HepG2 (cell line): ENCODE measurements around the gene LIME1. TPM values are rescaled to one million over a fixed set of nuclear protein-coding genes. Genes with fewer than 3 reads are reported as not detected.

Source experiments
- ATF5 ChIP-seq: sonication (generic); formaldehyde crosslinking; IDR thresholded peaks from 2 replicates; pipeline ENCODE4 v1.4.0; 2020; ENCODE audit warnings: mild to moderate bottlenecking, low read depth, missing genetic modification reagents
- E2F5 ChIP-seq: sonication (generic); formaldehyde crosslinking; conservative IDR thresholded peaks from 2 replicates; pipeline ENCODE4 v1.4.0; 2020; ENCODE audit warnings: missing genetic modification reagents
- GABPB1 ChIP-seq: IDR thresholded peaks from 2 replicates; pipeline ENCODE4 v1.6.1; 2016; ENCODE audit warnings: mild to moderate bottlenecking, missing genetic modification reagents, moderate library complexity, missing compliant biosample characterization
- HINFP ChIP-seq: sonication (generic); formaldehyde crosslinking; IDR thresholded peaks from 2 replicates; pipeline ENCODE4 v1.4.0; 2020; ENCODE audit warnings: low read depth, mild to moderate bottlenecking, missing genetic modification reagents
- KAT2B ChIP-seq: fragments of 150-350 bp; IDR thresholded peaks from 2 replicates; pipeline ENCODE4 v1.6.1; 2014; ENCODE audit warnings: low read depth, low read length, borderline replicate concordance
- MXD4 ChIP-seq: IDR thresholded peaks from 2 replicates; pipeline ENCODE4 v1.6.1; 2016; ENCODE audit warnings: mild to moderate bottlenecking, missing biosample characterization, missing genetic modification reagents
- MZF1 ChIP-seq: sonication (generic); formaldehyde crosslinking; IDR thresholded peaks from 2 replicates; pipeline ENCODE4 v1.8.1; 2023; ENCODE audit warnings: mild to moderate bottlenecking, missing genetic modification reagents, borderline replicate concordance
- NCOA1 ChIP-seq: sonication (generic); formaldehyde crosslinking; IDR thresholded peaks from 2 replicates; pipeline ENCODE4 v1.9.0; 2021; ENCODE audit warnings: missing genetic modification reagents
- RAD21 ChIP-seq: fragments of 450-650 bp; formaldehyde crosslinking; IDR thresholded peaks from 2 replicates; pipeline ENCODE4 v1.5.0; 2020; ENCODE audit warnings: mild to moderate bottlenecking
- RORA ChIP-seq: sonication (generic); formaldehyde crosslinking; IDR thresholded peaks from 2 replicates; pipeline ENCODE4 v1.5.0; 2020; ENCODE audit warnings: mild to moderate bottlenecking, missing genetic modification reagents, moderate library complexity
- ZBTB1 ChIP-seq: sonication (generic); formaldehyde crosslinking; IDR thresholded peaks from 2 replicates; pipeline ENCODE4 v1.4.0; 2020; ENCODE audit warnings: missing genetic modification reagents, borderline replicate concordance
- ZBTB3 ChIP-seq: sonication (generic); formaldehyde crosslinking; IDR thresholded peaks from 2 replicates; pipeline ENCODE4 v1.4.0; 2020; ENCODE audit warnings: low read depth, mild to moderate bottlenecking, moderate library complexity, missing genetic modification reagents, borderline replicate concordance
- ZNF331 ChIP-seq: sonication (generic); formaldehyde crosslinking; IDR thresholded peaks from 2 replicates; pipeline ENCODE4 v1.4.0; 2020; ENCODE audit warnings: missing genetic modification reagents
- ZNF33A ChIP-seq: sonication (generic); formaldehyde crosslinking; IDR thresholded peaks from 2 replicates; pipeline ENCODE4 v1.5.1; 2020; ENCODE audit warnings: missing genetic modification reagents, mild to moderate bottlenecking, moderate library complexity, borderline replicate concordance
- ZNF496 ChIP-seq: sonication (generic); formaldehyde crosslinking; IDR thresholded peaks from 2 replicates; pipeline ENCODE4 v1.8.1; 2023; ENCODE audit warnings: mild to moderate bottlenecking, moderate library complexity, missing genetic modification reagents; ENCODE audit not compliant: insufficient replicate concordance
- ZNF547 ChIP-seq: sonication (generic); formaldehyde crosslinking; IDR thresholded peaks from 2 replicates; pipeline ENCODE4 v1.5.1; 2020; ENCODE audit warnings: mild to moderate bottlenecking, missing genetic modification reagents
- ZSCAN5A ChIP-seq: sonication (generic); formaldehyde crosslinking; IDR thresholded peaks from 2 replicates; pipeline ENCODE4 v1.8.0; 2022; ENCODE audit warnings: mild to moderate bottlenecking, missing genetic modification reagents, borderline replicate concordance
- polyA plus RNA-seq, 8 experiments: library from polyadenylated mRNA; depleted of rRNA in 3 of 8; stranded (reverse) in 7 of 8; unstranded in 1 of 8; fragments of >200 nt; fragmentation: Illumina TruSeq in 4 of 8; extraction: Trizol in 4 of 8; gene quantifications; 2 replicates each; pipeline versions ENCODE4 v1.2.1 to v1.2.3, GENCODE V29; 2011 to 2016; ENCODE audit warnings: low read depth in 4 of 8, missing spikeins in 1 of 8, mixed read lengths in 1 of 8; ENCODE audit not compliant: insufficient read depth in 1 of 8
- total RNA-seq, 5 experiments: library from RNA; depleted of rRNA; stranded (reverse); fragments of >200 nt; fragmentation: Illumina TruSeq; extraction: Trizol; gene quantifications; 2 replicates each; pipeline ENCODE4 v1.2.3, GENCODE V29; 2016; ENCODE audit warnings: low read depth in 1 of 5
- TF ChIP-seq, protein P1 (sequence below): sonication (generic); formaldehyde crosslinking; IDR thresholded peaks from 2 replicates; pipeline ENCODE4 v1.9.0; 2021; ENCODE audit warnings: mild to moderate bottlenecking, missing genetic modification reagents

LIME1 gene
- total and polyA plus RNA-seq, 2 of the 13 experiments (the other 11 are each of a cell fraction or from before 2014, with no cell fraction given), result 13.0 to 61.5 TPM

DNA sequence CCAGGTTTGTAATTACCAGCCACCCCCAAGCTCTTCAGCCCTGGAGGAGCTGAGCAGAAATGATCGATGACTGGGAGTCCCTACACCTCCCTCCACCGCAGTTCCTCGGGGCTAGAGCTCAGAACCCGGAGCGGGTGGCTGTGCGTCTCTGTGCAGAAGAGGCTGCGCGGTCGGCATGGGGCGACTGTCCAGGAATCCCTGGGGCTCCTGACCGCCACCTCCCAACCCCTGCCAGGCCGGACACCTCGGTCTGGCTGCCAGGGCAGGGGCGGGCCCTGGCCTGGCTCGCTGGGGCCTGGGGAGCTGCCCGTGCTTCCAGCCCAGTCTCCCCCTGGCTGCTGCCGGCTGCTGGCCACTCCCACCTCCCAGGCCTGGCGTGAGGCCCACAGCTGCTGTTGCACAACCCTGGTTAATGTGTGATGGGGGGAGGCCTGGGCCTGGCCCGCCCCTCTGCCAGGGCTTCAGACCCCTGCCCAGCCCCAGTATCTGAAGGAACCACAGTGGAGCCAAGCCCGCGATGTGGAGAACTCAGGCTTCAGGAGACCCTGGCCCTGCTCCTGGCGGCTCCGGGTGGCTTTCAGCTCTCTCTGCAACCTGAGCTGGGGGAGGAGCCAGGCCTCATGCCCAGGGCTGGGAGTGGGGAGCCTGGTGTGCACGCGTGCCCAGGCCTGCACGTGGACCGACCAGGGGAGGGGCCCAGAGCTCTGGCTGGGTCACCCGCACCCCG, 4.3 kb downstream of the LIME1 start (continued):
- TF ChIP-seq ZSCAN5A (peak; percentile 92), HINFP (CRISPR knock-in tag) (no peak; the same call in 1 of the 2 replicates), MZF1 (CRISPR knock-in tag) (peak; percentile 9), RAD21 (CRISPR knock-in tag) (peak; percentile 66), ZNF331 (CRISPR knock-in tag) (peak; percentile 97), ZBTB3 (CRISPR knock-in tag) (peak; percentile 82; the same call in 1 of the 2 replicates), ZNF33A (CRISPR knock-in tag) (no peak), ATF5 (CRISPR knock-in tag) (peak; percentile 84; the same call in 1 of the 2 replicates), ZNF547 (CRISPR knock-in tag) (peak; percentile 81; the same call in 1 of the 2 replicates), ZBTB1 (CRISPR knock-in tag) (peak; percentile 70), RORA (CRISPR knock-in tag) (no peak), ZNF496 (CRISPR knock-in tag) (no peak), MXD4 (CRISPR knock-in tag) (peak; percentile 96; the same call in 1 of the 2 replicates), E2F5 (CRISPR knock-in tag) (no peak), KAT2B (no peak), GABPB1 (CRISPR knock-in tag) (peak; percentile 89), NCOA1 (peak; percentile 92)
- TF ChIP-seq, protein P1, sequence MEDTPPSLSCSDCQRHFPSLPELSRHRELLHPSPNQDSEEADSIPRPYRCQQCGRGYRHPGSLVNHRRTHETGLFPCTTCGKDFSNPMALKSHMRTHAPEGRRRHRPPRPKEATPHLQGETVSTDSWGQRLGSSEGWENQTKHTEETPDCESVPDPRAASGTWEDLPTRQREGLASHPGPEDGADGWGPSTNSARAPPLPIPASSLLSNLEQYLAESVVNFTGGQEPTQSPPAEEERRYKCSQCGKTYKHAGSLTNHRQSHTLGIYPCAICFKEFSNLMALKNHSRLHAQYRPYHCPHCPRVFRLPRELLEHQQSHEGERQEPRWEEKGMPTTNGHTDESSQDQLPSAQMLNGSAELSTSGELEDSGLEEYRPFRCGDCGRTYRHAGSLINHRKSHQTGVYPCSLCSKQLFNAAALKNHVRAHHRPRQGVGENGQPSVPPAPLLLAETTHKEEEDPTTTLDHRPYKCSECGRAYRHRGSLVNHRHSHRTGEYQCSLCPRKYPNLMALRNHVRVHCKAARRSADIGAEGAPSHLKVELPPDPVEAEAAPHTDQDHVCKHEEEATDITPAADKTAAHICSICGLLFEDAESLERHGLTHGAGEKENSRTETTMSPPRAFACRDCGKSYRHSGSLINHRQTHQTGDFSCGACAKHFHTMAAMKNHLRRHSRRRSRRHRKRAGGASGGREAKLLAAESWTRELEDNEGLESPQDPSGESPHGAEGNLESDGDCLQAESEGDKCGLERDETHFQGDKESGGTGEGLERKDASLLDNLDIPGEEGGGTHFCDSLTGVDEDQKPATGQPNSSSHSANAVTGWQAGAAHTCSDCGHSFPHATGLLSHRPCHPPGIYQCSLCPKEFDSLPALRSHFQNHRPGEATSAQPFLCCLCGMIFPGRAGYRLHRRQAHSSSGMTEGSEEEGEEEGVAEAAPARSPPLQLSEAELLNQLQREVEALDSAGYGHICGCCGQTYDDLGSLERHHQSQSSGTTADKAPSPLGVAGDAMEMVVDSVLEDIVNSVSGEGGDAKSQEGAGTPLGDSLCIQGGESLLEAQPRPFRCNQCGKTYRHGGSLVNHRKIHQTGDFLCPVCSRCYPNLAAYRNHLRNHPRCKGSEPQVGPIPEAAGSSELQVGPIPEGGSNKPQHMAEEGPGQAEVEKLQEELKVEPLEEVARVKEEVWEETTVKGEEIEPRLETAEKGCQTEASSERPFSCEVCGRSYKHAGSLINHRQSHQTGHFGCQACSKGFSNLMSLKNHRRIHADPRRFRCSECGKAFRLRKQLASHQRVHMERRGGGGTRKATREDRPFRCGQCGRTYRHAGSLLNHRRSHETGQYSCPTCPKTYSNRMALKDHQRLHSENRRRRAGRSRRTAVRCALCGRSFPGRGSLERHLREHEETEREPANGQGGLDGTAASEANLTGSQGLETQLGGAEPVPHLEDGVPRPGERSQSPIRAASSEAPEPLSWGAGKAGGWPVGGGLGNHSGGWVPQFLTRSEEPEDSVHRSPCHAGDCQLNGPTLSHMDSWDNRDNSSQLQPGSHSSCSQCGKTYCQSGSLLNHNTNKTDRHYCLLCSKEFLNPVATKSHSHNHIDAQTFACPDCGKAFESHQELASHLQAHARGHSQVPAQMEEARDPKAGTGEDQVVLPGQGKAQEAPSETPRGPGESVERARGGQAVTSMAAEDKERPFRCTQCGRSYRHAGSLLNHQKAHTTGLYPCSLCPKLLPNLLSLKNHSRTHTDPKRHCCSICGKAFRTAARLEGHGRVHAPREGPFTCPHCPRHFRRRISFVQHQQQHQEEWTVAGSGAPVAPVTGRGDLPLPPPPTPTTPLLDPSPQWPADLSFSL (CRISPR knock-in tag), result no peak
